Midbrain (tissue), 1 donor: ENCODE data around the gene ZNF281.
A peak's percentile ranks its signal among the peaks of the same experiment; 100 is the strongest.
"Not testable (repeated sequence)": the region's sequence is repeated elsewhere in the genome, so short reads cannot be mapped to it uniquely, and the experiment has no call there.

Experiments
- DNase-seq: peaks from one replicate; lab custom pipeline; 2025; lab: John Stamatoyannopoulos, UW

Gene ZNF281

DNA sequence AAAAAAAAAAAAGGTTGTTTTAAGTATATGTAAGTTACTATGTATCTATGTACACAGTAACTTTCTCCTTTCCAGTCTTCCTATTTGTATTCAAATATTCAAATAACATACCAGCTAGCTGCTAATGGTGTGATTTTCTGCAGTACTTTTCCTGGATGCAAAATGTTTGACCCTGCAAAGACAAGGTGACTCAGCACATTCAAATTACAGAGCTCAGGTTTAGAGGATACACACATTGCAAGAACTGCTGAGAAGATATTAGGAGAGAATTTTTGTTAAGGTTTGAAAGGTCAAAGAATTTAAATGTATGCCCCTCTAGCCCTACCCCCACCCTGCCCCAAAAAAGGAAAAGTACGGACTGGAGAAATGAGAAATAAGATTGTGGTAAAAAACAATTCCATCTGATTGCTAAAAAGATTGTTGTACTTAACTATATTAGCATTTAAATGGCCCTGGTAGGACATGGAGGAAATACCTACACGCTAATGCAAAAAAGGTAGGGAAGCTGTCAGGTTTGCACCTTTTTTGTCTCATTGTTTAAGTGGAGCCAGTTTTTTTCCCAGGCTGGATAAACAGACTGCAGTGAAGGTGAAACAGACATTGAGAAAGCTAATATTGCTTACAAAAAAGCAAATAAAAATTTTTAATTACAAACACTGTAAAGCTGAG is 45.6 kb downstream of the ZNF281 start:
- no peak for DNase-seq

DNA sequence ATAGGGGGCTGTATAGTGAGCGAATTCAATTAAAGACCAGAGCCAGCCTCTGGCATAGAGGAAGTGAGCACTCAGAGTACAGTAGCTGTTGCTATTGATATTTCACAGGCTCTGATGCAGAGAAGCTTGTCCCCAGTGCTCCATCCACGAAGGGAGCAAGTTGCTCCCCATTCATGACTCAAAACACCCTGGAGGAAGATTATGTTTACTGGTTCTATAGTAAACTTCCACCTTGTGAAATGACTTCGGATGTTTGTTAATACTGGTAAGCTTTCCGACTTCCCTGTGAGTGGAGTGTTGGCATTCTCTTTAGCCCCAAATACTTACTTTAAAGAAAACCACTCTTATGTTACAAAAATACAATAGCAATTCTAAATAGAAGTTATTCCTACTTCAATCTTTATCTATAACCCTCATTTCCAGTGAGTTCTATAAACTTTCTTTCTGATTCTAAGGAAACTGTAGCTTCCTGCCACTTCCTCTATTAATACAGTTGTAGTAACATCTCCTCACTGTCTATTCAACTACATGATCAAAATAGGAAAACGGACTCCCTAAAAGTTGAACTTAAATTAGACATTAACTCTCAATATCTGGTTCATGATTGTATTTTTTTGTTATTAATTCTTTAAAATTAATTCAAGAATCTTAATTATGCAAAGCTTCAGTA is 46.4 kb downstream of the ZNF281 start:
- DNase-seq: no peak

DNA sequence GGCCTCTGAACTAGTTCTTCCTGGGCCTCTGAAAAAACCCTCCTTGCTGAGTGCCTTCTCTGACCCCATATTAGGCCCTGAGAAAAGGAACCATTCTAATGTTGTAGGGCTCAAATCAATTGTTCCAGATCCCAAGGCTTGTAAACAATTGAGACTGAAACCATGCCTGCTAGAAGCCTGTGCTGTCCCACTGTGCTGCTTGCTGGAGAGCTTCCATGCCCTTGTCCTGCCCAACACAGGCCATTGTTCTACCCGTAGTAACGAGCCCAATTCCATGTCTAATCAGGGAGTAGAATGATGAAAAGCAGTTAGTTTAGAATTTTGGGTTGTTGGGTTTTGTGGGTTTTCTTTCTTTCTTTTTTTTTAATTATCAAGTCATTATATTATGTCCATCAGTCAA is 47.4 kb downstream of the ZNF281 start:
- DNase-seq: peak; percentile 67

DNA sequence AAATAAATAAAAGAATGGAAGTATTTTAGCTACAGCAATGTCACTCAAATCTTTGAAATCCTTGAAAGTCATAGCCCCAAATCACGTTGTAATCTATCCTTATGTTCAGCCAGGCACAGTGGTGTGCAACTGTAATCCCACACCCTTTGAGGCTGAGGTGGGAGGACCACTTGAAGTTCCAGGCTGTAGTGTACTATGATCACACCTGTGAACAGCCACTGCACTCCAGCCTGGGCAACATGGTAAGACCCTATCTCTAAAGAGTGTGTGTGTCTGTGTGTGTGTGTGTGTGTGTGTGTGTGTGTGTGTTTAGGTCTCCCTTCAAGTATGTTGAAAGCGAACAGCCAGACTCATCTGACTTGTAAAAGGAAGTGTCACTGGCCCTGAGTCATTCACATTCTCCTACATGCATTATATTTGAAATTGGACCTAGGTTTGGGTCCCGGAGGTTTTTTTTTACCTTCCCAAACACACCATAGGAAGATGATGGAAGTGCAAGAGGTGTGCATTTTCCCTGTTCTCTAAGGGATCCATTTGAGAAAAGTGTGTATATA is 50.1 kb downstream of the ZNF281 start:
- DNase-seq: no peak

DNA sequence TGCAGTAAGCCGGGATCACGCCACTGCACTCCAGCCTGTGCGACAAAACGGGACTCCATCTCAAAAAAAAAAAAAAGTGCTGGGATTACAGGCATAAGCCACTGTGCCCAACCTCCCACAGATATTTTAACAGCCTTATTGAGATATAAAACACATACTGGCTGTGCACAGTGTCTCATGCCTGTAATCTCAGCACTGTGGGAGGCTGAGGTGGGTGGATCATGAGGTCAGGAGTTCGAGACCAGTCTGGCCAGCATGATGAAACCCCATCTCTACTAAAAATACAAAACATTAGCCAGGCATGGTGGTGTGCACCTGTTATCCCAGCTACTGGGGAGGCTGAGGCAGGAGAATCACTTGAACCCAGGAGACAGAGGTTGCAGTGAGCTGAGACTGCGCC is 51.9 kb downstream of the ZNF281 start:
- DNase-seq: not testable (repeated sequence)

DNA sequence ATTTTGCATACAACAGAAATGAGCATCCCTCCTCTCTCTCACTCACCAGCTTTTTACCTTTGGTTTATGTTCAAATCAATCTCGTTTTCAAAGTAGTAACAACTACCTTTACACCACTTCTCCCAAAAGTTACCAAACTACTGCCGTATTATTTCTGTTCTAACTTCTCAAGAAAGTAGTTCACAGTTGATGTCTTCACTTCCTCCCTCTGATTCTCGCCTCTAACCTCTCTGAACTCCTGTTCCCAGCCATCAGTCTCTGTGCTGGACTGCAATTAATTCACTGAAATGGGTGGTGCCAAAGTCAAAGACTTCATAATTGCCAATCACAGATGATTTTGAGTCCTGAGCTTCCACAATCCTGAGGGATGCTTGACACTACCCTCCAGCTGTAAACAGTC is 54.0 kb downstream of the ZNF281 start:
- DNase-seq: no peak
